Medulla oblongata (tissue), 1 donor: ENCODE results near the gene SSBP2.
"Not testable (repeated sequence)": the region's sequence is repeated elsewhere in the genome, so short reads cannot be mapped to it uniquely, and the experiment has no call there.

ENCODE experiments used
- DNase-seq: peaks from one replicate; pipeline ENCODE4 v3.0.0-alpha.2; 2015; ENCODE audit errors: extremely low spot score

Gene SSBP2

GRCh38 chr5:81428446-81428845 is 322.5 kb downstream of the SSBP2 start:
- no peak for DNase-seq

- DNase-seq = no peak
Observed at GRCh38 chr5:81427566-81427965, 323.3 kb downstream of the SSBP2 start.

- DNase-seq = peak; percentile 32
Observed at GRCh38 chr5:81426359-81427030, 324.4 kb downstream of the SSBP2 start.

GRCh38 chr5:81425569-81425968 is 325.3 kb downstream of the SSBP2 start:
- DNase-seq = peak; percentile 76

- no peak for DNase-seq
Observed at GRCh38 chr5:81424728-81425127, 326.2 kb downstream of the SSBP2 start.

- no peak for DNase-seq
Observed at GRCh38 chr5:81422671-81423070, 328.2 kb downstream of the SSBP2 start.

GRCh38 chr5:81420039-81420667 is 330.7 kb downstream of the SSBP2 start:
- DNase-seq = peak; percentile 55

GRCh38 chr5:81418606-81419005 is 332.3 kb downstream of the SSBP2 start:
- DNase-seq = no peak

GRCh38 chr5:81417052-81417451 is 333.8 kb downstream of the SSBP2 start:
- no peak for DNase-seq

- DNase-seq = no peak
Observed at GRCh38 chr5:81409896-81410295, 341.0 kb downstream of the SSBP2 start.

GRCh38 chr5:81409361-81409760 is 341.5 kb downstream of the SSBP2 start:
- no peak for DNase-seq

- DNase-seq = no peak
Observed at GRCh38 chr5:81408496-81408895, 342.4 kb downstream of the SSBP2 start.

- DNase-seq = not testable (repeated sequence)
Observed at GRCh38 chr5:81407811-81408210, 343.1 kb downstream of the SSBP2 start.

GRCh38 chr5:81405126-81405891 is 345.6 kb downstream of the SSBP2 start:
- no peak for DNase-seq

- DNase-seq = no peak
Observed at GRCh38 chr5:81402192-81402930, 348.5 kb downstream of the SSBP2 start.

GRCh38 chr5:81401266-81401665 is 349.6 kb downstream of the SSBP2 start:
- no peak for DNase-seq

GRCh38 chr5:81400375-81400774 is 350.5 kb downstream of the SSBP2 start:
- no peak for DNase-seq

GRCh38 chr5:81398741-81399140 is 352.2 kb downstream of the SSBP2 start:
- no peak for DNase-seq

GRCh38 chr5:81397176-81397575 is 353.7 kb downstream of the SSBP2 start:
- DNase-seq = no peak

GRCh38 chr5:81395262-81395661 is 355.6 kb downstream of the SSBP2 start:
- DNase-seq = no peak

GRCh38 chr5:81393783-81394718 is 356.8 kb downstream of the SSBP2 start, which contains the start of gene ACOT12:
Gene ACOT12, minus strand, starts transcription at chr5:81394134. Its CDS starts 20 bp downstream, at chr5:81394114.
- no peak for DNase-seq
